GM19240 (cell line): ENCODE results near the gene KCNQ1.

ENCODE experiments used
- DNase-seq: peaks from one replicate; pipeline ENCODE4 v3.0.0; 2011; ENCODE audit warnings: low spot score; ENCODE audit not compliant: insufficient read length

Gene KCNQ1

DNA sequence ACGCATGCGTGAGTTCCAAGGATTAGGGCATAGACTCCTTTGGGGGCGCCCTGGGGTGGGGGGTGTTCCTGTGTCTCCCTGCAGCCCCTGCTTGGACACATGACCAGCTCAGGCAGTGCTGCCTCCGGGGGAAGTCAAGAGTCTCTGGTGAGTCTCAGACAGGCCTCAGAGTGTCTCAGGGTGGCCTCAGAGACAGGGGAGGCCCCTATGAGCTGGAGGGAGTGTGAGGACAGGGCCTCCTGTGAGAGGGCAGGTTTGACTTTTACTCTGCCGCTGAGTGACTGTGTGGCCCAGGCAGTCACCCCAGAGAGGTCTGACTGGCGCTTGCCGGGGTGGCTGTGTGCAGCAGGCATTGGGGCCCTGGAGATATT lies 296.2 kb downstream of the KCNQ1 start:
- DNase-seq = no peak

DNA sequence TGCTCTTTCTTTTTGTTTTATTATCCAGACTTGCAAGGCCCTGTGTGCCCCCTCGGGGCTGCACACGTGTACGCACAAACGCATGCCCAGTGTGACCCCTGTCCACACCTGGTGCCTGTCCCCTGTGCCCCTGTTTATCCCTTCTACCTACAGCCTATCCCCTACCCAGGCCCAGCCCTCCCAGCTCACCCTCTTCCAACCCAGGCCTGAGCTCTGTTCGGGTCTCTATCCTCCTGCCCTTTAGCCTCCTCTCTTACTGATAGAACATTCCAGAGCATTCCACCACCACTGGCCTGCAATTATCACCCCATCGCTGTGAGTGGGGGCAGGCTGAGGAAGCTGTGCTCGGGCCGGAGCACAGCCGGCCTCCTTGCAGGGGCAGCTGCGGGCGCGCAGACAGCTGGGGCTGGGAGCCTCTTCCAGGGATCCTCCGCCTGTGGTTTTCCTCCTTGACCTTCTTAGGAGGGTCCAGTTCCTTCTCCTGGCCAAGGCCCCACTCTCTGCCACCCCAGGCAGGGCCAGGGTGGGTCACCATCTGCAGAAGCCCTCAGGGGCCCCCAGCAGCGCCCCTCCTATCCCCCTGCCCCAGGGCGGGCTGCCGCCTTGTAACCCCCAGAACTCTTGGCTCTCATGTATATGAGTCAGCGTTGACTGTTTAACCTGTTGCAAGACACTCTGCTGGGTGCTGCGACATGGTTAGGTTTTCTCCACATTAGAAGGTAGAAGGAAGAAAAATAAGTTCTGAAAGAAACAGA lies 296.7 kb downstream of the KCNQ1 start:
- DNase-seq = no peak

DNA sequence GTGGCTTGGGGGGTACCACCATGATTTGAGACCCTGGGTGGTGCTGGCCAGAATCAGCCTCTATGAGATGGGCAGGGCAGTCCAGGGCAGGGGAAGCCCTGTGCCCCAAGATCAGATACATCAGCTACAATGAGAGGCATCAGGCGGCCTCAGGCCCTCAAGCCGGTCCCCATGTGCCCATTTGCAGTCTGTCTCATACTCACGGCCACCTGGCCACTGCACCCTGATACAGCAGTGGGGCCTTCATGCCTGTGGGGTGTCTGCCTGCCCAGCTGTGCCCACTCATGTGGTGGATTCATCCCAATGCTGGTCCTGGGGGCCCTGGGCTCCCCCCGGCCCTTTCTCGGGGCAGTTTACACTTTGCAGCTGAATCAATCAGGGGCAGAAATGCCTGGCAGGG lies 297.4 kb downstream of the KCNQ1 start:
- no peak for DNase-seq

DNA sequence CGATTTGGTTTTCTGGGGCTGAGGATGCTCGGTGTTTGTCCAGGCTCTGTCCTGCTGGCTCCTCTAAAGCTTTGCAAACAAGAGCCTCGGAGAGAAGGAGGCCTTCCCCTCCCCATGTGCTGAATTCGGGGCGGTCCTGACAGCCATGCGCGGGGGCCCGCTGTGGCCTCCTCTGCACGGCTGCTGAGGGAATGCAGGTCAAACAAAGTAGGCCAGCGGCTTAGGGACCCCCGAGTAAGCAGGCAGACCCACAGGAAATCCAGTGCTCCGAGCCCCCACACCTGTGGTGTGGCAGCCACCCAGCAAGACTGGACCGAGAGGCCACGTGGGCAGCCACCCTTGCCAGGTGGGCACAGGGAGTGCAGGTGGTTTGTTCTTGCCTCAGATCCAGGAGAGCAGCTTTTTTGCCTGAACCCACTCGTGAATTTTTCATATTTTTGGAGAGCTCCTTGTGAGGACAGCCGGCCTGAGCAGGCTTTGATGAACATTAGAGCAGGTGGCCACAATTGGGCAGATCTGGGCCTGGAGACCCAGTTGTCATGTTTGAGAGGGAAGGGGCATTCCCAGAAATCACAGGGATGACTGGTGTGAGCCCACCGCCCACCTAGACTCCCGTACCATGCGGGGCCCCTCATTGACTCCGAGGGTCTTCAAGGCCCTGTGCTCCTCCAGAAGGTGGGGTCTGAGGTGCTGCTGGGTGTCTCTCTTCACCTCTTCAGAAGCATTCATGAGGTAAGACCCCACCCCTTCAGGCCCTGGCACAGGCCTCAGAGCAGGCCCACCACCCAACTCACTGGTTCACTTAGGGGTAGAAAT lies 298.0 kb downstream of the KCNQ1 start:
- DNase-seq = no peak

DNA sequence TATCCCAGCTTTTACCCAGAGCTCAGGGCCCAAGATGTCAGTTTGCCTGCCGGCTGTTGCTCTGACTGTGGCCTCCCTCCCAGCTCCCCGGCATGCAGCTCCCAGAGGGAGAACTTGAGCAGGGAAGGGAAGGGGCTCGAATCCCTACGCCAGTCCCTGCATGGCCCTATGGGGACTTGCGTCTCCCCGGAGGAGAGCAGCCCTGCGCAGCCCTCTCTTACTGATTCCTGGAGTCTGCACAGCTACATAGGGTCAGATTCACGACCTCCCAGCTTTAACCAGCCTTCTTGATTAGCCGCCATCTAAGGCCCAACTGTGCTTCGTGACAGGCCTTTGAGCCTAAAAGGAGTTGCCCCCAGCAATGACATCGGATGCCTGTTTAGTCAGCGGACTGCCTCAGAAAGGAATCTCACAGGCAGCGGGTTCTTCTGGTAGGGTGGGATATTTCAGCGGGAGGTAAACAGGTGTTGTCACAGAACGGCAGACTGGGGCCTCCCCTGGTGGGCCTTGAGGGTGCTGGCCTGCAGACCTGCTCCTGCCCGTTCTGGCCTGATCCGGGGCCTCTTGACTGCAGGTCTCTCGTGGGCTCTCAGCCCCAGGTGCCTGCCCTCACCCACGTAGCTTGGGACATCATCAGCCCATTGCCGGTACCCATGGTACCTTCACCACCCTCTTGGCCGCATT lies 298.8 kb downstream of the KCNQ1 start:
- no peak for DNase-seq

DNA sequence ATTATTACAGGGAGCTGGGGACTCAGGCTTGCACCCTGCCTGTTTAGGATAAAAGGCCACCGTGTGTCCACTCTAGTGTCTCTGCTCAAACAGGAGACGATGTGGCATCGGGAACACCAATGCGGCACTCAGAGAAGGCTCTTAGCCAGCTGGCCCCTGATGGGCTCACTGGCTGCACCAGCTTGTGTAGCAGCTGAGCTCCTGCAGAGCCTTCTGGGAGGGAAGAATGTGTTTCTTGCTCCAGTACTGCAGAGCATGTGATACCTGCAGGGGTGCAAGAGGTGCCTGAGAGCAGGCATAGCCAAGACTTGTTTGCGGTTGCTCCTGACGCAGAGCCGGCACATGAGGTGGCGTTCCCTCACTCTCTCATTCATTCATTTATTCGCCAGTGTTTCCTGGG lies 299.4 kb downstream of the KCNQ1 start:
- no peak for DNase-seq

DNA sequence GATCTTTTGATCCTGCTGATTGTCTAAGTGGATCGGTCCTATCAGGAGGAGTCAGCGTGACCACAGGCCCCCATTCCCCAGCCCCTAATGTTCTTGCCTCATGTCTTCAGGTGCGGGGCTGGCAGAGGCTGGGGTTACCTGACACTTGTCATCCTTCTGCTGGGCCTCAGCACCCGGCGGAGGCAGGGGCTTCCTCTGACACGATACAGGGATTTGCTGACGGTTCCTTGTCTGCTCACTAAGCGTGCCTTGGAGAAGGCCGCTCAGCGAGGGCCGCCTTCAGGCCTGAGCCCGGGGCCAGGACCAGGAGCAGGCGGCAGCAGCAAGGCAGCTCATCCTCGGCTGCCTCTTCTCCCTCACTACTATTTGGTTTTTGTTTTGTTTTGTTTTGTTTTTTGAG lies 300.7 kb downstream of the KCNQ1 start:
- no peak for DNase-seq

DNA sequence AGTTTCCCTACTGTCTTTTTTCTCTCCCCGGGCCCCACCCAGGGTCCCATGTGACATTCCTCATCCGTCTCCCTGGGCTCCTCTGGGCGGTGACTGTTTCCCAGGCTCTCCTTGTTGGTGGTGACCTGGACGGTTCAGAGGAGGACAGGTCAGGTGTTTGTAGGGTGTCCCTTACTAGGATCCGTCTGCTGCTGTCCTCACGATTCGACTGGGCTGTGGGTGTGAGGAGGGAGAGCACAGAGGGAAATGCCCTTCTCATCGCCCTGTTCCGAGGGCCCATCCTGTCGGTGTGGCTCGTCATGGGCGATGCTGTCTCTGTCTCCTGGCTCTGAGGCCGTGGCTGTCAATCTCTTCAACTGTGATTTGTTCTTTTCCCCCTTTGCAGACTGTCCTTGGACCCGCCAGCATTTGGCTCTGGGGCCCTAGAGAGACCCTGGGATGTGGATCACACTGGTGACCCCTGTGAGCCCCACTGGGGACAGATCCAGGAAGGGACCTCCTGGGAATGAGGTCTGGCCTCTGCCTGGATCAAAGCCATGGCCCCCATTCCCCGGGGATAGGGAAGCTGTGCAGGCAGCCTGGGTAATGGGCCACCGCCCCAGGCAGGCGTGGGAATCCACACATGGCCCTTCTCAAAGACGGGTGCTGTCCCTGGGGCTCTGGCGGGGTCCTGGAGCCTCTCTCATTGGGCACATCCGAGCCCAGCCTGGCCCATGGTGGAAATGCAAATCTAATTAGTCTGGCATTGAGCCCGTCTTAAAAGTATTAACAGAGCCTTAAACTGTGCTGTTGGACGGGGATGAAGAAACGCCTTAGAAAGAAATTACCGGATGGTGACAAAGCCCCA lies 301.8 kb downstream of the KCNQ1 start:
- no peak for DNase-seq

DNA sequence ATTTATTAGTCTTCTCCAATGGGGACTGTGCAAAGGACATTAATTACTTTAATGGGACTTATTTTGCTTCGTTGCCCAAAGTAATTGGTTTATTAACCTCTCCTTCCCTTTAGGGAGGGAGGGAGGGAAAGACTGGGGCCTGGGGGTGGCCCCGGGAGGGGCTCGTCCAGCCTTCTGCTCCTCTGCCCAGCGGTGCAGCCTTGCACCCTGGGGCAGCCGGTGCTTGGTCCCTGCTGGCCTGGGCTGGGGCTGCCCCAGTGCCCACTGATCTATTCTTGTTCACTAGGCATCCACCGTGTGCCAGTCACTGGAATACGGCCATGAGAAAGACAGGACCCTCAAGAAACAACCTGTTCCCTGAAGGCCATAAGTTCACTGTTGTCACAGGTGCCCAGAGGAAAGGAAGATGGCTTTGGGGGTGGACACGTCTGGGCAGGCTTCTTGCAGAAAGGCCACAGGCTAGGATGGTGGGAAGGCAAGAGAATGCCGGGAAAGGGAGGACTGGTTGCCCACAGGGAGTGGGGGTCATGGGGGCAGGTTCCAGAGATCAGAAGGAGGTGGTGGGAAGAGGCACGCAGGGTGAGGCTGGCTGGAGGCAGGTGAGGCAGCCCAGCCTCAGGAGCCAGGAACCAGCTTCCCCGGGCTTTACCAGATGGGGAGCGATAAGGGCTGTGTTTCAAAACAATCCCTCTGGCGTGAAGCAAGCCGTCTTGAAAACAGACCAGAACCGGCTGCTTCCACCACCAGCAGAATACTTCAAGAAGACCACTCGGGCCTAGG lies 302.6 kb downstream of the KCNQ1 start:
- DNase-seq = no peak

DNA sequence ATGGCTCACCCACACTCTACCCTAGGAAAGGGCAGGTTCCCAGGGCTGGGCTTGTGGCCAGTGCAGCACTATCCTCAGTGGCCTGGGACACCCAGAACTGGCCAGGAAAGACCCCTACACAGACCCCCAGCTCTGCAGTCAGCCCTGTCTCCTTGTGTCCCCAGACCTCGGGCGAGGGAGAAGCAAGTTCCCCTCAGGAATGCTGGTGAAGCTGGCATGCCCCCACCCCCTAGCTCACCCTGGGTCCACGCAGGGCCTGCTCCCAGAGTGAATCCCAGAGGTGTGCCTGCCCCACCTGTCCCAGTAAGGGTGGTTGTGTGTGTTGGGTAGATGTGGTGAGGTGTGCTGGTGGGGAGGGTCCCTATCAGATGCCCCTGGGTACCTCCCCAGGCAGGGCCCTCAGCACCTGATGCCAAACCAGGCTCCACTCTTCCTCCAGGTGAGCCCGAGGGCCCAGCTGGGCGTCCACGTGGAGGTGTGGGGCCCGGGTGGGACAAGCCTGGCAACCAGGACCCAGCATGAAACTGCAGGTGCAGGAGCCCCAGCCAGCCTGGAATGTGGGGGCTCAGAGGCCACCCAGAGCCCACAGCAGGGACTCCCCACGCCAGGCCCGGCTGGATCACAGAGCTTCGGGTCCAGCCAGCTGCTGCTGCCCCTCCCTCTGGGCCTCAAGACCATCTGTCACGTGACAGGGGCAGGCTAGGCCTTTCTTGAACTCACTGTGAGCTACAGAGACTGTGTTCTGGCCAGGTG lies 303.4 kb downstream of the KCNQ1 start:
- DNase-seq = no peak

DNA sequence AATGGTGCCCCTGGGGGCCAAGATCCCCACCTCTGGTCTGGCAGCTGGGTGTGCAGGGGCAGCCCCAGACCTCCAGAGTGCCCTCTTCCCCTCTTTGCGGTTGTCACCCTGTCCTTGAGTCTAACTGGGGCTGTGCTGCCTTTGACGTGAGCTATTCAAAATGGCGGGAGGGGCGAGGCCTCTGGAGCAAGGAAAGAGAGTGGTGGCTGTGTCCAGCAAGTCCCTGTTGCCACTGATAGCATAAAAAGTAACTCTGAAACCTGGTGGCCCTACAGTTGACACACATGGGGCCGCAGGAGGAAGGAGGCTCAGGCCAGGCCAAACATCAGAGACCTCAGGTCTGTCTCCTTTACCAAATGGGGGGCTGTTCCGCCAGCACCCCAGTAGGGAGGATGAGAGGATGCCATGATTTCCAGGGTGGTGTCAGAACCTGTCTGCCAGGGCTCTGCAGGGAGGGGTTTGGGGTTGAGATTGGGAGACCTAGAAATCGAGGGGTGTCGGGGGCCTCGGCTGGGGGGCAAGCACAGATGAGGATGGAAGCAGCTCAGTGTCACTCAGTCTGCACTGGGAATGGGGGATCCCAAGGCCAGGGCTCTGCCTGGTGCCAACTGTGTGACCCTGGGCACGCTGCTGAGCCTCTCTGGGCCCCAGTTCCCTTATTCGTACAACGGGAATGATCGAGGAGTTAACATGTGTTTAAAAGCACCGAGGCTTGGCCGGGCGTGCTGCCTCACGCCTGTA lies 304.2 kb downstream of the KCNQ1 start:
- DNase-seq = no peak

DNA sequence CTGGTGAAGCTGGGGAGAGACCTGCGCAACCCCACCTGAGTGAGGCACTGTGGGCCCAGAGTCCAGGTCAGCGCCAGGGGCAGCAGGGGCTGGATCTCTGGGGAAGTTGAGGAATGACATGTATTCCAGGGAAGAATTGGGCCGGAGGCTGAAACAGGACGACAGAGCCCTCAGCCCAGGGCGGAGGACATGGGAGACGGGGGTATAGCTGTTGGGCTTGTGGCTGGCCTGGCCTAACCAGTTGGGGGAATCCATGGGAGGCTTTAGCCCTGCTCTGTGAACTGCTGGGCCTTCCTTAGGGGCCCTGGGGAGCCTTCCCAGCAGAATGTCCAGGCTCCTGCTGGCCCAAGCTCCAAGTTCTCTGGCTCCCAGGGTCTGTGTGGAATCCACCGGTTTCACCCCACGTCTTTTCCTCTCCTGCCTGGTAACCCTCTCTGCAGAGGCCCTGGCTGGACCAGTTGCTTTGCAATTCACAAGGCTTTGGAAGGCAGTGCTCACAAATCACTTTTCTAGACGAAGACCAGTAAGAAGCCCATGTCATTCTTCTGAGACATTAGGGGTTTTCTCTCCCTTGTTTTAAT lies 305.4 kb downstream of the KCNQ1 start:
- no peak for DNase-seq

DNA sequence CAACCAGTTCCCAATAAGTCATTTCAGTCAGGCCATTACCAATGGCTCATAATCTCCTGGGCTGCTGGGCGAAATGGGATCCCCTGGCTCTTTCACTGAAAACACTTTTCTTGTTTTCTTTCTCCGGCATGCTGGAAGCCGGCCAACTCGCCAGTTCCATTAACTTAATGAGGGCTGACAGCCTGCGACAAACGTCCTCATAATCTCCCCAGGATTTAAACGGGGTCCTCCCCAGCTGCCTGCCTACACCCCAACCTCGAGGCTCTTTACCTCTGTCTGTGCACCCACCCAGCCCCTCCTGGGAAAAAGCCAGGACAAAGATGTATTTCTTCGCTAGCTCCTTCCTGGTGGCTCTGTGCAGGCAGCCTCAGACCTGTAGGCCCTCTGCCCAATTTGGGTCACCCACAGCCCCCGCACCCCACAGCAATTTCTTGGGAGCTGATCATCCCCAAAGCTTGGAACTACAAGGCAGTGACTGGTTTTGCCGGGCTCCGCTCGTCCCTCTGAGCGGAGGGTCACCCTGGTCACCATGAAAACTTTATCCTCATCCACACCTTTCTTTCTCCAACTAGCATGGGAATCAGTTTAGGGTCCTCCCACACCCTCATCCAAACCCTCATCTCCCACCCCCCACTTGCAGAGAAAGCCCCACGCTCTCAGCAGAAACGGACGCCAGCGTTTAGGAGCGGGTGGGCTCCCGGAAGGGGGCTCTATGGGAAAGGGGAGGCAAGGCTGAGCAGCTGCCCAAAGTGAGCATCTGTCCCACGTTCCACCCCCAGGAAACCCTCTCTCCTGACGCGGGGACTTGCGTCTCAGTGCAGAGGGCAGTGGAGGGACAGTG lies 306.1 kb downstream of the KCNQ1 start:
- DNase-seq = no peak

DNA sequence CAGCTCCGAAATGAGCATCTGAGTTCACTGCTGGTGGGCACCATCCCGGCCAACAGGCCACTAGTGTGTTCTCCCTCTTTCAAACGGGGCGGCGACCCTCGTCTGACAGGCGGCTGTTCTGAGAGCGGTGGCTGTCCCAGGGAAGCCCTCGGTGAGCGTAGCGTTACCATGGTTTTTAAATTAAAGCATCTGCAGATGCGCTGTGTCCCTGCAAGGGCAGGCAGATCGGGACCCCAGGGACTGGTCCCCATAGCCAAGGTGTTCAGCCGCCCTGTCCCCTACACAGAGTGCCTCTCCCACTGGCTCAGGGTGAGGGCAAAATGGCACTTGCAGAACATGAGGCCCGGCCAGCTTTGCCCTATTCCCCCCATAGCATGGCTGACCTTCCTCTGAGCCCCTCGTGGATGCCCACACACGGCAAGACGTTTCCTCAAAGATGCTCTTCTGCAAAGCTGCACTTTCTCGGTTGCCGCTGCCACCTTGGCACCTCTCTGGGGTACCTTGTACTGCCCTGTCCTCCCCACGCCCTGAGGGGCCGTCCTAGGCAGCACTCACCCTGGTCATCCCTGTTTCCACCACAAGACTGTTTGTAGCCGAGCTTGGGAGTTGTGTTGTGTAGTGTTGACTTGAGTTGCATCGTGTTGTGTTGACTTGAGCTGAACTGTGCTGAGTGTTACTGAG lies 306.9 kb downstream of the KCNQ1 start:
- DNase-seq = no peak

DNA sequence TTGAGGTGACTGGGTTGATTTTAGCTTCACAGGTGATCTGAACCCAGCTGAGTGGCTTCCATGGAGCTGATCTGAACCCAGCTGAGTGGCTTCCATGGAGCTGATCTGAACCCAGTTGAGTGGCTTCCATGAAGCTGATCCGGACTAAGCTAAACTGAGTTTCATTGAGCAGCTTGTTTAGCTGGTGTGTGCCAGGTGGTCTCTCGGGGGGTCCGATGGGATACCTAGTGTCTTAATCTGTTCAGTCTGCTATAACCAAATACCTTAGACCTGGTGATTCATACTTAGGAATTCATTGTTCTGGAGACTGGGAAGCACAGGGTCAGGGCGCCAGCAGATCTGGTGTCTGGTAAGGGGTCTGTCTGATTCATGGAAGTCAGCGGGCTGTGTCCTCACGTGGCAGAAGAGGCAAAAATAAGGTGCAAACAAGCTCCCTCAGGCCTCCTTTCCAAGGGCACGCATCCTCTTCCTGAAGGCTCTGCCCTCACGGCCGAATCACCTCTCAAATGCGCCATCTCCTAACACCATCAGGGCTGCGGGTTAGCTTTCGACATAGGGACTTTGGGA lies 307.5 kb downstream of the KCNQ1 start:
- DNase-seq = no peak

DNA sequence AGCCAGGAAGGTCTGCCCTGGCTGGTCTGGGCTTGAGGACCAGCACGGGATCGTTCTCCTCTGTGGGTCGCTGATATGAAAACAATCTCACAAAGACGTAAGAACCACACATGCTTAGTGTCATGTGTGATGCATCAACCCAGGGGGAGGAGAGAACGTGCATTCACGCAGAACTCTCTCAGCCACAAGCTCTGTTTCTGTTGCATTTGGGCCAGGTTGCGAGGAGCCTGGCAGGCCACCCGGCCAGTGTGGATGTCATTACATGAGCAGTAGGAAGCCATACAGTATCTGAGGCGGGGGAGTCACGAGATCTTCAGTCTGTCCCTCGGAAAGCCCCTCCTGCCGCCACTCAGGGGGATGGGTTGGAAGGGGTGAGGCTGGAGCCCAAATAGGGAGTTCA lies 308.1 kb downstream of the KCNQ1 start:
- no peak for DNase-seq

DNA sequence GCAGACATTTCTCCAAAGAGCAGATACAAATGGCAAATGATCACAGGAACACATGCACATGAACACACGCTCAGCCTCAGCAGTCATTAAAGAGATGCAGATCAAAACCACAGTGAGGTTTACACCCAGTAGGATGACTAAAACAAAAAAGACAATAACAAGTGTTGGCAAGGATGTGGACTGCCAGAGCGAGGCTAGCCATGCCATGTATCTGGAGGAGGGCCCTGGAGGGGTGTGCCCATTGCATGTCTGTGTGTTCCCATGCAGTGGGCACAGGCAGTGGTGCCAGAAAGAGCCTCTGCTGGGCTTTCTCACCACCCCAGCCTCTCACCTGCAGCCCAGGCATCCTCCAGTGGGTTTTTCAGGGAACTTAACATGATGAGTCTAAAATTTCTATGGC lies 309.2 kb downstream of the KCNQ1 start:
- no peak for DNase-seq
